HEK293 (cell line): ENCODE measurements around the gene SPOCK1.

Experiments
- CTCF ChIA-PET: fragments of 350-600 bp; formaldehyde crosslinking; extraction: SDS; loops from one replicate; lab custom pipeline; 2021; ENCODE audit warnings: antibody characterized with exemption; lab: Yijun Ruan, JAX
- POLR2A ChIA-PET: fragments of 300-600 bp; formaldehyde crosslinking; extraction: SDS; loops from one replicate; lab custom pipeline; 2020; ENCODE audit warnings: antibody characterized with exemption, inconsistent platforms; lab: Yijun Ruan, JAX
- H3K27ac ChIP-seq: fragments of 200-500 bp; sonication (Bioruptor generic); 2 replicates; pipeline ENCODE4 v1.5.1; 2014; ENCODE audit warnings: low read depth, low read length, control low read depth, inconsistent platforms; ENCODE audit errors: extremely low read depth
- H3K36me3 ChIP-seq, 2 experiments: fragments of 200-500 bp in 1 of 2; sonication (Bioruptor generic) in 1 of 2; 1 replicate in 1 of 2; 2 replicates in 1 of 2; pipeline ENCODE4 v1.5.1; 2014 to 2017; ENCODE audit warnings: inconsistent platforms in 2 of 2, low read length in 2 of 2; ENCODE audit not compliant: control insufficient read depth in 2 of 2, insufficient read depth in 1 of 2
- H3K4me1 ChIP-seq: fragments of 200-500 bp; sonication (Bioruptor generic); 2 replicates; pipeline ENCODE4 v1.5.1; 2014; ENCODE audit warnings: mild to moderate bottlenecking, low read length, inconsistent platforms; ENCODE audit not compliant: control insufficient read depth, insufficient read depth
- H3K4me3 ChIP-seq: 2 replicates; pipeline ENCODE4 v1.5.1; 2011; ENCODE audit warnings: low read depth, mild to moderate bottlenecking, control low read depth, low read length, moderate library complexity
- H3K9me3 ChIP-seq: fragments of 200-500 bp; sonication (Bioruptor generic); 2 replicates; pipeline ENCODE4 v1.5.1; 2014; ENCODE audit warnings: low read depth, low read length, inconsistent platforms; ENCODE audit not compliant: control insufficient read depth, insufficient read depth
- KLF10 ChIP-seq: fragments of 450-650 bp; IDR thresholded peaks from 2 replicates; pipeline ENCODE4 v1.5.1; 2018; ENCODE audit warnings: missing biosample characterization, mild to moderate bottlenecking, missing genetic modification characterization
- KLF7 ChIP-seq: fragments of 450-650 bp; formaldehyde crosslinking; IDR thresholded peaks from 2 replicates; pipeline ENCODE4 v1.5.1; 2016; ENCODE audit warnings: missing biosample characterization, missing genetic modification characterization, borderline replicate concordance
- PRDM1 ChIP-seq: fragments of 450-650 bp; formaldehyde crosslinking; IDR thresholded peaks from 2 replicates; pipeline ENCODE4; 2016; ENCODE audit warnings: missing biosample characterization, missing genetic modification characterization
- SCRT1 ChIP-seq: fragments of 450-650 bp; formaldehyde crosslinking; IDR thresholded peaks from 2 replicates; pipeline ENCODE4 v1.5.1; 2016; ENCODE audit warnings: missing biosample characterization, missing genetic modification characterization, borderline replicate concordance
- TCF7L2 ChIP-seq: IDR thresholded peaks from 2 replicates; pipeline ENCODE4 v1.6.1; 2011; ENCODE audit warnings: low read depth, mild to moderate bottlenecking, inconsistent platforms, low read length, moderate library complexity, borderline replicate concordance
- YY2 ChIP-seq: fragments of 450-650 bp; formaldehyde crosslinking; IDR thresholded peaks from 2 replicates; pipeline ENCODE4 v1.5.1; 2016; ENCODE audit warnings: missing biosample characterization, missing genetic modification characterization
- ZBTB7A ChIP-seq: fragments of 450-650 bp; formaldehyde crosslinking; IDR thresholded peaks from 2 replicates; pipeline ENCODE4 v1.5.1; 2016; ENCODE audit warnings: low read depth, missing biosample characterization, missing genetic modification characterization
- ZBTB8A ChIP-seq: fragments of 450-650 bp; formaldehyde crosslinking; IDR thresholded peaks from 2 replicates; pipeline ENCODE4 v1.5.1; 2016; ENCODE audit warnings: missing biosample characterization, missing genetic modification characterization
- ZEB2 ChIP-seq: fragments of 450-650 bp; formaldehyde crosslinking; IDR thresholded peaks from 2 replicates; pipeline ENCODE4 v1.5.1; 2016; ENCODE audit warnings: missing biosample characterization, missing genetic modification characterization
- ZFHX2 ChIP-seq: fragments of 450-650 bp; formaldehyde crosslinking; conservative IDR thresholded peaks from 2 replicates; pipeline ENCODE4 v1.5.1; 2016; ENCODE audit warnings: missing biosample characterization, missing genetic modification characterization
- ZNF140 ChIP-seq: fragments of 450-650 bp; formaldehyde crosslinking; IDR thresholded peaks from 2 replicates; pipeline ENCODE4 v1.5.1; 2016; ENCODE audit warnings: missing biosample characterization, missing genetic modification characterization
- ZNF169 ChIP-seq: fragments of 450-650 bp; formaldehyde crosslinking; IDR thresholded peaks from 2 replicates; pipeline ENCODE4 v1.5.1; 2016; ENCODE audit warnings: missing biosample characterization, missing genetic modification characterization
- ZNF174 ChIP-seq: fragments of 450-650 bp; formaldehyde crosslinking; IDR thresholded peaks from 2 replicates; pipeline ENCODE4 v1.5.0; 2017; ENCODE audit warnings: missing biosample characterization, mild to moderate bottlenecking, missing genetic modification characterization
- ZNF23 ChIP-seq: fragments of 450-650 bp; formaldehyde crosslinking; IDR thresholded peaks from 2 replicates; pipeline ENCODE4 v1.5.1; 2016; ENCODE audit warnings: missing biosample characterization, missing genetic modification characterization, borderline replicate concordance
- ZNF302 ChIP-seq: fragments of 450-650 bp; formaldehyde crosslinking; IDR thresholded peaks from 2 replicates; pipeline ENCODE4 v1.5.1; 2016; ENCODE audit warnings: missing biosample characterization, missing genetic modification characterization, low read depth
- ZNF354C ChIP-seq: fragments of 450-650 bp; formaldehyde crosslinking; IDR thresholded peaks from 2 replicates; pipeline ENCODE4 v1.5.1; 2016; ENCODE audit warnings: missing biosample characterization, missing genetic modification characterization, low read depth, borderline replicate concordance
- ZNF37A ChIP-seq: fragments of 450-650 bp; IDR thresholded peaks from 2 replicates; pipeline ENCODE4 v1.5.1; 2018; ENCODE audit warnings: missing biosample characterization, missing genetic modification characterization
- ZNF548 ChIP-seq: fragments of 450-650 bp; formaldehyde crosslinking; IDR thresholded peaks from 2 replicates; pipeline ENCODE4 v1.5.1; 2016; ENCODE audit warnings: missing biosample characterization, missing genetic modification characterization
- ZNF660 ChIP-seq: fragments of 450-650 bp; IDR thresholded peaks from 2 replicates; pipeline ENCODE4 v1.5.1; 2018; ENCODE audit warnings: missing biosample characterization, mild to moderate bottlenecking, missing genetic modification characterization
- ZNF777 ChIP-seq: fragments of 450-650 bp; formaldehyde crosslinking; IDR thresholded peaks from 2 replicates; pipeline ENCODE4 v1.5.1; 2017; ENCODE audit warnings: missing biosample characterization, missing genetic modification characterization, borderline replicate concordance
- TF ChIP-seq, protein P1 (sequence below): fragments of 450-650 bp; formaldehyde crosslinking; IDR thresholded peaks from 2 replicates; pipeline ENCODE4 v1.5.1; 2016; ENCODE audit warnings: missing biosample characterization, missing genetic modification characterization
- TF ChIP-seq, protein P2 (sequence below): fragments of 450-650 bp; formaldehyde crosslinking; optimal IDR thresholded peaks from 2 replicates; pipeline ENCODE3; 2016; ENCODE audit warnings: missing biosample characterization, mild to moderate bottlenecking, missing genetic modification characterization
- TF ChIP-seq, protein P3 (sequence below): fragments of 450-650 bp; formaldehyde crosslinking; IDR thresholded peaks from 2 replicates; pipeline ENCODE4 v1.5.1; 2016; ENCODE audit warnings: missing biosample characterization, missing genetic modification characterization
- TF ChIP-seq, protein P4 (sequence below): fragments of 450-650 bp; formaldehyde crosslinking; IDR thresholded peaks from 2 replicates; pipeline ENCODE4 v1.5.1; 2016; ENCODE audit warnings: missing biosample characterization, missing genetic modification characterization
- TF ChIP-seq, protein P5 (sequence below): fragments of 450-650 bp; formaldehyde crosslinking; IDR thresholded peaks from 2 replicates; pipeline ENCODE4; 2016; ENCODE audit warnings: missing biosample characterization, missing genetic modification characterization

Gene SPOCK1

DNA sequence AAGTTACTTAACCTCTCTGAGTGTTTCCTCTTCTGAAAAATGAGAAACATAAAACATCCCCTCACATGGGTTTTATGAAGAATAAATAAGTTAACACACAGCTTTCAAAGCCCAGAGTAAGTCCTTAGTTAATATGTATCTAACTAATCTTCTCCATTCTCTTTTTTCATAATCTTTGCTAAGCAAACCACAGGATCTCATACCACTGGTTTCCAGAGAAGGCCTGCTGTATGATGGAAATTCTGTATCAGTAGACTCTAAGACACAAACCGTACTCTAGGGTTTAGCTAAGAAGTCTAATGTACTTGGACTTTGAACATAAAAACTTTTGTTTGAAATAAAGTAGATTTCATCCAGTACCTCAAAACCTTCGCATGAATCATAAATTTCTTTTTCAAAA, 307.9 kb downstream of the SPOCK1 start (continued):
- TF ChIP-seq, protein P1, sequence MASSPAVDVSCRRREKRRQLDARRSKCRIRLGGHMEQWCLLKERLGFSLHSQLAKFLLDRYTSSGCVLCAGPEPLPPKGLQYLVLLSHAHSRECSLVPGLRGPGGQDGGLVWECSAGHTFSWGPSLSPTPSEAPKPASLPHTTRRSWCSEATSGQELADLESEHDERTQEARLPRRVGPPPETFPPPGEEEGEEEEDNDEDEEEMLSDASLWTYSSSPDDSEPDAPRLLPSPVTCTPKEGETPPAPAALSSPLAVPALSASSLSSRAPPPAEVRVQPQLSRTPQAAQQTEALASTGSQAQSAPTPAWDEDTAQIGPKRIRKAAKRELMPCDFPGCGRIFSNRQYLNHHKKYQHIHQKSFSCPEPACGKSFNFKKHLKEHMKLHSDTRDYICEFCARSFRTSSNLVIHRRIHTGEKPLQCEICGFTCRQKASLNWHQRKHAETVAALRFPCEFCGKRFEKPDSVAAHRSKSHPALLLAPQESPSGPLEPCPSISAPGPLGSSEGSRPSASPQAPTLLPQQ, result no peak
- no peak for TF ChIP-seq SCRT1 (tag by site-specific recombination)
- TF ChIP-seq ZFHX2, result no peak
- TF ChIP-seq, protein P2, sequence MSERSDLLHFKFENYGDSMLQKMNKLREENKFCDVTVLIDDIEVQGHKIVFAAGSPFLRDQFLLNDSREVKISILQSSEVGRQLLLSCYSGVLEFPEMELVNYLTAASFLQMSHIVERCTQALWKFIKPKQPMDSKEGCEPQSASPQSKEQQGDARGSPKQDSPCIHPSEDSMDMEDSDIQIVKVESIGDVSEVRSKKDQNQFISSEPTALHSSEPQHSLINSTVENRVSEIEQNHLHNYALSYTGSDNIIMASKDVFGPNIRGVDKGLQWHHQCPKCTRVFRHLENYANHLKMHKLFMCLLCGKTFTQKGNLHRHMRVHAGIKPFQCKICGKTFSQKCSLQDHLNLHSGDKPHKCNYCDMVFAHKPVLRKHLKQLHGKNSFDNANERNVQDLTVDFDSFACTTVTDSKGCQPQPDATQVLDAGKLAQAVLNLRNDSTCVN (tag by site-specific recombination), result no peak

DNA sequence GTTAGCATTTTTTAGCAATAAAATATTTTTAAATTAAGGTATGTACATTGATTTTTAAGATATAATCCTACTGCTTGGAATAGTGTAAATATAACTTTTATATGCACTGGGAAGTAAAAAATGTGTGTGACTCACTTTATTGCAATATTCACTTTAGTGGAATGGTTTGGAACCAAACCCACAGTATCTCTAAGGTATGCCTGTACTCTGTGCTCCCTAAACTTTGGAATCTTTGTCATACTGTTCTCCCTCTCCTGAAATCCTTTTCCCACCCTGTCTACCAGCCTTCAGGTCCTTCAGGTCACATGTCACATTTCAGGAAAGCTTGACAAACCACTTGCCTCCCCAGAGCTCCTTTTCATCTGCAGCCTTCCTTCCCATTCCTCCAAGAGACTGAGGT, 308.7 kb downstream of the SPOCK1 start:
- H3K4me1 ChIP-seq, result no peaks in the 10 kb centered on the region
- H3K9me3 ChIP-seq, result no peaks in the 10 kb centered on the region
- ChIA-PET POLR2A (no interaction called here), CTCF (no interaction called here)
- no peak overlapping the region for H3K27ac ChIP-seq
- TF ChIP-seq ZBTB7A (no peak), ZNF302 (tag by site-specific recombination) (no peak), TCF7L2 (no peak), PRDM1 (no peak), ZNF354C (no peak), KLF10 (tag by site-specific recombination) (no peak), ZNF37A (tag by site-specific recombination) (no peak), KLF7 (tag by site-specific recombination) (no peak), ZEB2 (no peak)
- TF ChIP-seq, protein P3, sequence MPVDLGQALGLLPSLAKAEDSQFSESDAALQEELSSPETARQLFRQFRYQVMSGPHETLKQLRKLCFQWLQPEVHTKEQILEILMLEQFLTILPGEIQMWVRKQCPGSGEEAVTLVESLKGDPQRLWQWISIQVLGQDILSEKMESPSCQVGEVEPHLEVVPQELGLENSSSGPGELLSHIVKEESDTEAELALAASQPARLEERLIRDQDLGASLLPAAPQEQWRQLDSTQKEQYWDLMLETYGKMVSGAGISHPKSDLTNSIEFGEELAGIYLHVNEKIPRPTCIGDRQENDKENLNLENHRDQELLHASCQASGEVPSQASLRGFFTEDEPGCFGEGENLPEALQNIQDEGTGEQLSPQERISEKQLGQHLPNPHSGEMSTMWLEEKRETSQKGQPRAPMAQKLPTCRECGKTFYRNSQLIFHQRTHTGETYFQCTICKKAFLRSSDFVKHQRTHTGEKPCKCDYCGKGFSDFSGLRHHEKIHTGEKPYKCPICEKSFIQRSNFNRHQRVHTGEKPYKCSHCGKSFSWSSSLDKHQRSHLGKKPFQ (tag by site-specific recombination), result no peak
- TF ChIP-seq, protein P4, sequence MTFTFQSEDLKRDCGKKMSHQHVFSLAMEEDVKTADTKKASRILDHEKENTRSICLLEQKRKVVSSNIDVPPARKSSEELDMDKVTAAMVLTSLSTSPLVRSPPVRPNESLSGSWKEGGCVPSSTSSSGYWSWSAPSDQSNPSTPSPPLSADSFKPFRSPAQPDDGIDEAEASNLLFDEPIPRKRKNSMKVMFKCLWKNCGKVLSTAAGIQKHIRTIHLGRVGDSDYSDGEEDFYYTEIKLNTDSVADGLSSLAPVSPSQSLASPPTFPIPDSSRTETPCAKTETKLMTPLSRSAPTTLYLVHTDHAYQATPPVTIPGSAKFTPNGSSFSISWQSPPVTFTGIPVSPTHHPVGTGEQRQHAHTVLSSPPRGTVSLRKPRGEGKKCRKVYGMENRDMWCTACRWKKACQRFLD (tag by site-specific recombination), result no peak
- H3K4me3 ChIP-seq, result no peak overlapping the region
- H3K36me3 ChIP-seq, result no peaks in the 10 kb centered on the region

DNA sequence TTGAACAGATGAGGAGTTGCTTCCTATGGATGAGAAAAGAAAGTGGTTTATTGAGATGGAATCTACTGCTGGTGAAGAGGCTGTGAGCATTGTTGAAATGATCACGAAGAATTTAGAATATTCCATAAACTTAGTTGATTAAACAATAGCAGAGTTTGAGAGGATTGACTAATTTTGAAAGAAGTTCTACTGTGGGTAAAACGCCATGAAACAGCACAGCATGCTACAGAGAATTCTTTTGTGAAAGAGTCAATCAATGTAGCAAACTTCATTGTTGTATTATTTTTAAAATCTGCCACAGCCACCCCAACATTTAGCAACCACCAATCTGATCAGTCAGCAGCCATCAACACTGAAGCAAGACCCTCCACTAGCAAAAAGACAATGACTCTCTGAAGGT, 309.1 kb downstream of the SPOCK1 start:
- POLR2A ChIA-PET, result no interaction called here
- TF ChIP-seq YY2 (tag by site-specific recombination) (no peak), TCF7L2 (no peak), ZNF169 (no peak), ZNF174 (no peak), ZNF660 (tag by site-specific recombination) (no peak), ZBTB8A (tag by site-specific recombination) (no peak), ZNF777 (tag by site-specific recombination) (no peak), ZNF23 (tag by site-specific recombination) (no peak), ZNF140 (no peak), ZNF548 (no peak)
- TF ChIP-seq, protein P5, sequence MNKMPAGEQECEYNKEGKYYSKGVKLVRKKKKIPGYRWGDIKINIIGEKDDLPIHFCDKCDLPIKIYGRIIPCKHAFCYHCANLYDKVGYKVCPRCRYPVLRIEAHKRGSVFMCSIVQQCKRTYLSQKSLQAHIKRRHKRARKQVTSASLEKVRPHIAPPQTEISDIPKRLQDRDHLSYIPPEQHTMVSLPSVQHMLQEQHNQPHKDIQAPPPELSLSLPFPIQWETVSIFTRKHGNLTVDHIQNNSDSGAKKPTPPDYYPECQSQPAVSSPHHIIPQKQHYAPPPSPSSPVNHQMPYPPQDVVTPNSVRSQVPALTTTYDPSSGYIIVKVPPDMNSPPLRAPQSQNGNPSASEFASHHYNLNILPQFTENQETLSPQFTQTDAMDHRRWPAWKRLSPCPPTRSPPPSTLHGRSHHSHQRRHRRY (tag by site-specific recombination), result no peak

More for the DNA sequence above, 309.1 kb downstream of the SPOCK1 start:
- H3K9me3 ChIP-seq, result no peaks in the 10 kb centered on the region
- no peak overlapping the region for H3K4me3 ChIP-seq
- no peaks in the 10 kb centered on the region for H3K4me1 ChIP-seq
- H3K36me3 ChIP-seq, result no peaks in the 10 kb centered on the region
- no peak overlapping the region for H3K27ac ChIP-seq
- CTCF ChIA-PET, result interaction anchor here (1.8 kb wide), 1 partner anchor 14 kb away, joined by 4 read pairs; no protein-coding TSS in a partner anchor
